ENCODE results near the gene FYB1.

FYB1 gene

GRCh38 chr5:39083968-39084367 lies 135.4 kb downstream of the FYB1 start:
- DNase-seq (ENCODE audit: low spot score), result no peak

- no peak for DNase-seq (ENCODE audit: low spot score)
These were observed 136.4 kb downstream of the FYB1 start for GRCh38 chr5:39082995-39083394.

- peak; percentile 57 for DNase-seq (ENCODE audit: low spot score)
These were observed 138.7 kb downstream of the FYB1 start for GRCh38 chr5:39080597-39081204.

- no peak for DNase-seq (ENCODE audit: low spot score)
These were observed 139.2 kb downstream of the FYB1 start for GRCh38 chr5:39080168-39080567.

- no peak for DNase-seq (ENCODE audit: low spot score)
These were observed 140.2 kb downstream of the FYB1 start for GRCh38 chr5:39079147-39079546.

- DNase-seq (ENCODE audit: low spot score), result peak; percentile 85
These were observed 142.3 kb downstream of the FYB1 start for GRCh38 chr5:39076757-39077728.

DNA sequence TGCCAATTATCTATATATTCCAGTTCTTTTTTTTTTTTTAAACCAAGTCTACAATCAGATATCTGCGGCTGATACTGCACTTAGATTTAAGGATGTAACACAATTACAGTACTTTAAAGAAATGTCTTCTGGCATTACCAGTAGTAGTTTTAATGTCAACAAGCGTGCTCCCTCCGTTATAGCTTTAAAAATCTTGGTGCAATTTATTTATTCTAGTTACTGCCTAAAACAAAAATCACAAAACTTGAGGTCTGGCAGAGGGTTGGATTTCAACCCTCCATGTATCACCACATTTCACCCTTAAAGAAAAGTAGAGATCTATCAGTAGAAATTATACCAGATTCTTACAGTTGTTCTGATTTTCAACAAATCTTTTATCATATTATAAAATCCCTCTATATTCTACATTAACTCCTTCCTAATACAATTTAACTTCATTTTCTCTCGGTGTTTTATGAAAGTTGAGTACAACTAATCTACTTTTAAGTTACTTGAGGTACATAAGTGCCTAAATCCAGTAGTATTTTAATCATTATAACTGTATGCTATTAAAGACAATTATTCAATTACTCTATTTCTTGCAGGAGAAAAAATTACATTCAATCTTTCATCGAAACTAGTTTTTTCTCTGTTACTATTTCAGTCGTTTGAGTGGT lies 143.1 kb downstream of the FYB1 start:
- peak; percentile 18 for DNase-seq (ENCODE audit: low spot score)

GRCh38 chr5:39074017-39074814 lies 145.1 kb downstream of the FYB1 start, which contains the start of gene RICTOR:
TSS of gene RICTOR (minus strand) at chr5:39074399. CDS start at chr5:39074377, 22 bp downstream.
- peak; percentile 92 for DNase-seq (ENCODE audit: low spot score)

DNA sequence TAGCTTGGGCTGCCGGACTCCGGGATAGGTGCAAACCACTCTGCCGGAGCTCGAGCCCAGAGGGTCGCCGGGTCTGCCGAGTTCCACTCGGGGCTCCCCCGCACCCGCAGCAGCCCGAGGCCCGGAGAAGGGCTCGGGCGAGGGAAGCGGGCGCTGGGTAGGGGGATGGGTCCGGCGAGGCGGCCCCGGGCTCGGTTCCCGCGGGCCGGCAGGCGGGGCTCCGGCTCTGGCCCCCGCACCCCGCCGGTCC lies 145.7 kb downstream of the FYB1 start:
- no peak for DNase-seq (ENCODE audit: low spot score)

DNA sequence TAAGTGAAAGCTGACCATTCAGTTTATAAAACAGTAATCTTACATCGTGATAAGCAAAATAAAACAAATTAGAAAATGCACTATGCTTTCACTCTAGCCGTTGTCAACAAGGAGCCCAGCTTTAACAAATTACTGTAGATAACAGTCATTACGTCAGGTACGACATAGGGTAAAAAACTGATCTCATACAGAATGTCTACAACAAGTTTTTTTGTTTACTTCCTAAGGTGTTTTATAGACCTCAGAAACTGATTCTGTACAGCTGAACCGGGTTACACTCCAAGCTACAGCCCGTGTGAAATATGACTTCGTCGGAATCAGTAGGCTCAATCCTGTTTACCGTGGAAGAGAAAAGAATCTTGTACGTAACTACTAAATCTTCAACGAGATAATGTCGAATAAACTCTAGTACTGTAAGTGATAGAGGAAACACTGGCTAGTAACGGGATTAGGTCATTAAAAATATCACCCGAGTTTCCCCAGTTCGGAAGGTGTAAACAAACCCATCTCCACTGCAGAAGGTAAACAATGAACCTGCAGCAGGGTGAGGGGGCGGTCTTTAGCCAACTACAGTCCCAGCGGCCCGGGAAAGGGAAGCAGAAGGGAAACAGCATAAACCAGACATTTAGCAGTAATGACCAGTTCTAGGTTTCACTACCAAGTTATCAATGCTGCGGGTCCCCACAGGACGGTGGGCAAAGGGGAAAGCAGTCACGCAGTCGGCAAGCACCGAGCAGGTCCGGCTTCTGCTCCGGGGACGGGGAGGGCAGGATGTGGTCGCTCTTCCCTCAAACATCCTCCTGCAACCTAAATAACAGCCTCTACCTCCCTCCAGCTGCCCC lies 146.2 kb downstream of the FYB1 start:
- DNase-seq (ENCODE audit: low spot score), result peak; percentile 69

DNA sequence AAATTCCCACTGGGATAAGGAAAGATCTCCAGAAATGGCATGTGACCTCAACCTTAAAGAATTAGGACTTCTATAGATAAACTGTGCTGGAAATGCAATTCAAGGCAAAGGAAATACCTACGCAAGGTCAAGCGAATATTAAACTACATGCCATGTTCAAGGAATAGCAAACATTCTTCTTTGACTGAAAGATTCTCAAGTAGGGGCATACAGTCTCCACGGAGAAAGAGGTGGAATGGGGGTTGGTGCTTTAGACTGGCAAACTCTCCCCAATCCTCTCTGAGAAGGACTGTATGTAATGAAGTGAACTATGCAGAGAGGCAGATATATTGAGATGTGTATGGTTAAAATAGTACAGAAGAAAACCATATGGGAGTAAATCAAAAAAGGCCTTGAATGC lies 151.3 kb downstream of the FYB1 start:
- no peak for DNase-seq (ENCODE audit: low spot score)

DNA sequence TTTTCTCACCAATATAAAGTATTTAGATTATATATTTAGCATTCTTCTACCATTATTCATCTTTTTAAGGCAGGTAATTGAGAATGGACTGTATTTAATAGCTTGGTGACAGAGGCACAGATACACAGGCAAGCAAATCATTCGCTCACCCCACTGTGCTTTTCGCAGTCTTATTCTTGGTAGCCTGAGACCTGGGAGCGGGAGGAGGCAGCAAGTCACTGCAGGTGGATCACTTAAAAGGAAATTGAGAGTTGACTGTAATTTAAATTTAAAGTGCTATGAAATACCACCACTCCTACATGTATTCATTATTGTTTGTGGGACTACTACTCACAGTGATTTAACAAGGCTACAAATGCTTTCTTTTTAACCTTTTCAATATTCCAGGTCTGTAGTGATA lies 154.9 kb downstream of the FYB1 start:
- DNase-seq (ENCODE audit: low spot score), result no peak

GRCh38 chr5:39063037-39063436 lies 156.3 kb downstream of the FYB1 start:
- DNase-seq (ENCODE audit: low spot score), result no peak

- no peak for DNase-seq (ENCODE audit: low spot score)
These were observed 156.8 kb downstream of the FYB1 start for GRCh38 chr5:39062530-39062929.

GRCh38 chr5:39062104-39062503 lies 157.3 kb downstream of the FYB1 start:
- DNase-seq (ENCODE audit: low spot score), result no peak

DNA sequence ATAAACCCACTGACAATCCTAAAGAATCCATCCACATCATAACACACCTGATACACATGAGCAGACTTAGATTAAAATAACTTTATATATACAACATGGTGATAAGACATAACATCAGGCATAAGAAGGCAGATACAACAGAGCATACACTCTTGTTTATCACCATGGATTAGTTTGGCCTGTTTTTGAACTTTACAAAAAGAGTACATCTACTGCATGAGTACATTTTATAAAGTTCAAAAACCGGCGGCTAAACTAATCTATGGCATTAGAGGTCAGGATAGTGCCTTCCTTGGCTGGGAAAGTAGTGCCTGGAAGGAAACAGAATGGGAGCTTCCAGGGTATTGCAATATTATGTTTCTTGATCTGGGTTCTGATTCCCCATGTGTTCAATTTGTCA lies 160.3 kb downstream of the FYB1 start:
- DNase-seq (ENCODE audit: low spot score), result no peak

DNA sequence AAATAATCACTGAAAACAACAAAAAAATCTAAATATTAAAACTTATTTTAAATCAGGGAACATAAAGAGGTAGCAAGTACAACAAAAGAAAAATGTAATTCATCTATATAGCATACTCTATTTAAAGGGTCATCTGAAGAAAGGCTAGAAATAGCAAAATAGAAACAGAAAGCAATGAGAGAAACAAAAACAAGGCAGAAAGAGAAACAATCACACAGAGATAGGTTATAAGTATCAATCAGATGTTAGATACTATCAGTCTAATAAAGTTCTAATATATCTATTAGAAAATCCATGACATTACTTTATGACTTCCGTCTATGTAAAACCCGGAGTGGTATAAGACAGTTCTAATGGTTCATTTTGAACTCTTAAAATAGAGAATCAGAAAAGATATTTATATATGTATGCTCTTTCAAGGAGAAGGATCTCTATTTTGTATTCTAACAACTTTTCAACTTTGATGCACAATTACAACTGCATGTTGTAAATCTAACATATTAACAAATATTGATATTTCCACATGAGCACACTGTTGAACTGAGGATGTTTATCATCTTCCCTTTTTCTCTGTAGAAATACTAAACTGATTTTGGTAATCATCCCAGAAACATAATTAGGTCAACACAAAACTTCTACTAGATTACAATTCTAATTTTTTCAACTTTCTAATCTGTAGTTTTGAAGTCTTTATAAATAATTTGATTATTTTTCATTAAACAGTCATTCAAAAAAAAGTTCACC lies 161.0 kb downstream of the FYB1 start:
- DNase-seq (ENCODE audit: low spot score), result peak; percentile 30

- DNase-seq (ENCODE audit: low spot score), result no peak
These were observed 161.6 kb downstream of the FYB1 start for GRCh38 chr5:39057734-39058133.

DNA sequence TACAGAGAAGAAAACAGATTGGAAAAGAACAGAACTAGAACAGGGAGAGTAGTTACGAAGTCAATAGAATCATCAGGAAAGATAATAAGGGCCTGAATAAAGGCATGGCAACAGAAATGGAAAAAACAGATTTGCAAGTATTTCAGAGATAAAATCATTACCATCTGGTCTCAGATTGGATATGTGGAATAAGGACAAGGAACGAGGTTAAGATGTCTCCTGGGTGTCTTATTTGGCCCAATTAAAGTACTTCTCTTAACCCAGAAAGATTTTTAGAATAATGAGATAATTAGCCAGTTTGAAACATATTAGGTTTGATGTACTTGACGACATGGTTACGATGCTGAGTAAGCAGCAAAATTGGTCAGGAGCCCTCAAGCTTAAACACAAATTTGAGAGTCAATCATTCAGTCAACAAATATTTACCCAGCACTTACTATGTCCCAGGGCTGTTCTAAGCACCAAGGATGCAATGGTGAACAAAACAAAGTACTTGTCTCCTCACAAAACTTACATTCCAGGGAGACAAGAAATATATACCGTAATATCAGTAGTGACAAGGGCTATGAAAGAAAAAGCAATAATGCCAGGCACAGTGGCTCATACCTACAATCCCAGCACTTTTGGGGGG lies 163.5 kb downstream of the FYB1 start:
- DNase-seq (ENCODE audit: low spot score), result no peak
